Keratinocyte (primary cell): ENCODE results near the gene UBE2F.

Experiments used
- EZH2 ChIP-seq: IDR thresholded peaks from one replicate; pipeline ENCODE4 v1.6.1; 2012; ENCODE audit warnings: inconsistent platforms, mild to moderate bottlenecking, low read length, moderate library complexity
- TF ChIP-seq, protein P1 (sequence below), 3 experiments: IDR thresholded peaks in 1 of 3; conservative IDR thresholded peaks in 1 of 3; optimal IDR thresholded peaks in 1 of 3; 2 replicates in 2 of 3; 3 replicates in 1 of 3; pipeline versions ENCODE3 to v1.5.1; 2011; ENCODE audit warnings: low read length in 3 of 3, mild to moderate bottlenecking in 3 of 3, moderate library complexity in 2 of 3, control low read depth in 1 of 3, inconsistent platforms in 1 of 3; ENCODE audit not compliant: insufficient read depth in 2 of 3; ENCODE audit errors: extremely low read depth in 1 of 3

DNA sequence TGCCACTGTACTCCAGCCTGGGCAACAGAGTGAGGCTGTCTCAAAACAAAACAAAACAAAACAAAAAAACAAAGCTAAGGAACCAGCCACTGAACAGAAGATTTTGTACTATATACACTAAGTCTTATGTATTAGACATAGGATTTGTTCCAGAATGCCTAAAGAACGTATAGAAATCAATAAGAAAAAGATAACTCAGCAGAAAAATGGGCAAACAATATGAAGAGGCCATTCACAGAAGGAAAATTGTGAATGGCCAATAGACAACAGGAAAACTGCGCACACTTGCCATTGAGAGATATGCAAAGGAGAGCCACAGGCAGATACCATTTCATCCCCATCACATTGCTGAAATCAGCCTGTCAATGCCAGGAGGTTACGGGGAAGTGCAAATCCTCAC is 14.9 kb upstream of the UBE2F start:
- TF ChIP-seq, protein P1, sequence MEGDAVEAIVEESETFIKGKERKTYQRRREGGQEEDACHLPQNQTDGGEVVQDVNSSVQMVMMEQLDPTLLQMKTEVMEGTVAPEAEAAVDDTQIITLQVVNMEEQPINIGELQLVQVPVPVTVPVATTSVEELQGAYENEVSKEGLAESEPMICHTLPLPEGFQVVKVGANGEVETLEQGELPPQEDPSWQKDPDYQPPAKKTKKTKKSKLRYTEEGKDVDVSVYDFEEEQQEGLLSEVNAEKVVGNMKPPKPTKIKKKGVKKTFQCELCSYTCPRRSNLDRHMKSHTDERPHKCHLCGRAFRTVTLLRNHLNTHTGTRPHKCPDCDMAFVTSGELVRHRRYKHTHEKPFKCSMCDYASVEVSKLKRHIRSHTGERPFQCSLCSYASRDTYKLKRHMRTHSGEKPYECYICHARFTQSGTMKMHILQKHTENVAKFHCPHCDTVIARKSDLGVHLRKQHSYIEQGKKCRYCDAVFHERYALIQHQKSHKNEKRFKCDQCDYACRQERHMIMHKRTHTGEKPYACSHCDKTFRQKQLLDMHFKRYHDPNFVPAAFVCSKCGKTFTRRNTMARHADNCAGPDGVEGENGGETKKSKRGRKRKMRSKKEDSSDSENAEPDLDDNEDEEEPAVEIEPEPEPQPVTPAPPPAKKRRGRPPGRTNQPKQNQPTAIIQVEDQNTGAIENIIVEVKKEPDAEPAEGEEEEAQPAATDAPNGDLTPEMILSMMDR (optimal IDR thresholded peaks at IDR 0.05 in 1 of 3, IDR thresholded peaks at IDR 0.05 in 1 of 3, conservative IDR thresholded peaks at IDR 0.05 in 1 of 3; ENCODE audit: extremely low read depth in 1 of 3, insufficient read depth in 2 of 3, low read length in 3 of 3): no peak
- no peak for TF ChIP-seq EZH2
